ENCODE results near the gene SMPD4. TPM values are rescaled to one million over a fixed set of nuclear protein-coding genes. Genes with fewer than 3 reads are reported as not detected.
A peak's percentile ranks its signal among the peaks of the same experiment; 100 is the strongest.
"Not testable (repeated sequence)": the region's sequence is repeated elsewhere in the genome, so short reads cannot be mapped to it uniquely, and the experiment has no call there.

Gene SMPD4
- total RNA-seq, 2 donors from 2014 or later, result 81.6 to 93.9 TPM

GRCh38 chr2:130198343-130198742 is 16.9 kb upstream of the SMPD4 start, which contains the start of gene TUBA3E:
TUBA3E (minus strand) TSS chr2:130198439; CDS start chr2:130198360, 79 bp downstream.
- H3K9me3 Mint-ChIP-seq, result peaks cover 6% of the 10 kb centered on the region
- H3K27me3 Mint-ChIP-seq (ENCODE audit: insufficient read depth), result peaks cover 5% of the 10 kb centered on the region
- DNase-seq, result peak; percentile 45
- no peak for TF ChIP-seq CTCF (conservative IDR thresholded peaks at IDR 0.05)
- no peaks in the 10 kb centered on the region for H3K36me3 ChIP-seq (ENCODE audit: control insufficient read depth, insufficient read depth, low read length)
- WGBS, 2 experiments (ENCODE audit: insufficient coverage in 1 of 2, insufficient read length in 1 of 2), result 94 to 97% methylated on average over 19 to 26 of the region's 26 CpGs
- no peaks in the 10 kb centered on the region for H3K9me3 ChIP-seq (ENCODE audit: control insufficient read depth, low read length)
- no peak within 1 kb of the TSS for H3K4me3 Mint-ChIP-seq
- no peaks in the 10 kb centered on the region for H3K4me1 Mint-ChIP-seq
- no peak within 1 kb of the TSS for H3K4me3 ChIP-seq (ENCODE audit: low read length)
- no peak within 1 kb of the TSS for H3K27ac Mint-ChIP-seq
- H3K27ac ChIP-seq (ENCODE audit: low read depth, low read length), result no peak within 1 kb of the TSS
- H3K36me3 Mint-ChIP-seq (ENCODE audit: low read depth), result no peaks in the 10 kb centered on the region
- no peak within 1 kb of the TSS for H3K9ac ChIP-seq (ENCODE audit: extremely low read depth, low read length, poor library complexity, severe bottlenecking)
- H3K4me1 ChIP-seq (ENCODE audit: control insufficient read depth, insufficient read depth, low read length), result no peaks in the 10 kb centered on the region
- no peaks in the 10 kb centered on the region for H3K27me3 ChIP-seq (ENCODE audit: control insufficient read depth, insufficient read depth, low read length, poor library complexity, severe bottlenecking)

GRCh38 chr2:130196052-130196451 is 14.7 kb upstream of the SMPD4 start:
- H3K9me3 ChIP-seq (ENCODE audit: control insufficient read depth, low read length); H3K4me3 Mint-ChIP-seq; H3K27ac ChIP-seq (ENCODE audit: low read depth, low read length); H3K27ac Mint-ChIP-seq; H3K27me3 ChIP-seq (ENCODE audit: control insufficient read depth, insufficient read depth, low read length, poor library complexity, severe bottlenecking); H3K9me3 Mint-ChIP-seq; H3K4me1 ChIP-seq (ENCODE audit: control insufficient read depth, insufficient read depth, low read length); H3K36me3 Mint-ChIP-seq (ENCODE audit: low read depth); H3K36me3 ChIP-seq (ENCODE audit: control insufficient read depth, insufficient read depth, low read length); H3K9ac ChIP-seq (ENCODE audit: extremely low read depth, low read length, poor library complexity, severe bottlenecking); H3K27me3 Mint-ChIP-seq (ENCODE audit: insufficient read depth); DNase-seq; H3K4me3 ChIP-seq (ENCODE audit: low read length); H3K4me1 Mint-ChIP-seq: not testable (repeated sequence)
- 91% methylated on average over 10 of the region's 13 CpGs; no CpG with 5 or more reads in 1 of the 2 experiments for WGBS, 2 experiments (ENCODE audit: insufficient coverage in 1 of 2, insufficient read length in 1 of 2)

DNA sequence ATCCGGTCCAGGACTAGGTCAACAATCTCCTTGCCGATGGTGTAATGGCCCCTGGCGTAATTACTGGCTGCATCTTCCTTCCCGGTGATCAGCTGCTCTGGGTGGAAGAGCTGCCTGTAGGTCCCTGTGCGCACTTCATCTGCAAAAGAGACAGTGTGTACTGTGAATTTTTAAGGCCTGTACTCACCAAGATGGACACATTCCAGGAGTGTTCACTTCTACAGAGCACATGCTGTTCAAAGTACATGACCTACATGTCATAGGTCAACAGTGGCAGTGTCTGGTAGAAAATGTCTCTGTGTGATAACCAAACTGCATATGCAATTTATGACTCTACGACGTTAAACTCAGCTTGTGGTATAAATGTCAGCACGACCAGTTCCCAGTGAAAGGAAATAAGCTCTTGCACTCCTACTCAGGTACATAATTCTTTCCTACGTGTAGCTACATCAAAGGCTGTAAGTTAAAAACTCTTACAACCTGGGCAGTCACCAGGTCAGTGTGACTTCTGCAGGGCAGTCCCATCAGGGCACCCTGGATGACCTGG is 13.8 kb upstream of the SMPD4 start:
- not testable (repeated sequence) for H3K27me3 ChIP-seq (ENCODE audit: control insufficient read depth, insufficient read depth, low read length, poor library complexity, severe bottlenecking); H3K4me1 Mint-ChIP-seq; H3K36me3 Mint-ChIP-seq (ENCODE audit: low read depth); H3K4me3 ChIP-seq (ENCODE audit: low read length); H3K27me3 Mint-ChIP-seq (ENCODE audit: insufficient read depth); H3K9me3 ChIP-seq (ENCODE audit: control insufficient read depth, low read length); H3K4me1 ChIP-seq (ENCODE audit: control insufficient read depth, insufficient read depth, low read length); H3K36me3 ChIP-seq (ENCODE audit: control insufficient read depth, insufficient read depth, low read length); H3K4me3 Mint-ChIP-seq; H3K9ac ChIP-seq (ENCODE audit: extremely low read depth, low read length, poor library complexity, severe bottlenecking); H3K9me3 Mint-ChIP-seq; DNase-seq; H3K27ac Mint-ChIP-seq; H3K27ac ChIP-seq (ENCODE audit: low read depth, low read length)
- WGBS, 2 experiments (ENCODE audit: insufficient coverage in 1 of 2, insufficient read length in 1 of 2), result 82 to 90% methylated on average over 3 to 8 of the region's 9 CpGs

- H3K9me3 ChIP-seq (ENCODE audit: control insufficient read depth, low read length); H3K27me3 Mint-ChIP-seq (ENCODE audit: insufficient read depth); H3K4me1 Mint-ChIP-seq; H3K9ac ChIP-seq (ENCODE audit: extremely low read depth, low read length, poor library complexity, severe bottlenecking); H3K9me3 Mint-ChIP-seq; H3K4me3 Mint-ChIP-seq; H3K27ac Mint-ChIP-seq; H3K27me3 ChIP-seq (ENCODE audit: control insufficient read depth, insufficient read depth, low read length, poor library complexity, severe bottlenecking); H3K4me1 ChIP-seq (ENCODE audit: control insufficient read depth, insufficient read depth, low read length); H3K36me3 Mint-ChIP-seq (ENCODE audit: low read depth); H3K4me3 ChIP-seq (ENCODE audit: low read length); H3K27ac ChIP-seq (ENCODE audit: low read depth, low read length); H3K36me3 ChIP-seq (ENCODE audit: control insufficient read depth, insufficient read depth, low read length); DNase-seq: not testable (repeated sequence)
- WGBS, 2 experiments (ENCODE audit: insufficient coverage in 1 of 2, insufficient read length in 1 of 2), result 87 to 100% methylated on average over 3 to 16 of the region's 22 CpGs
Observed at GRCh38 chr2:130193824-130194223, 12.4 kb upstream of the SMPD4 start.

- not testable (repeated sequence) for H3K9me3 Mint-ChIP-seq; DNase-seq; H3K36me3 Mint-ChIP-seq (ENCODE audit: low read depth); H3K36me3 ChIP-seq (ENCODE audit: control insufficient read depth, insufficient read depth, low read length); H3K27me3 Mint-ChIP-seq (ENCODE audit: insufficient read depth); H3K9ac ChIP-seq (ENCODE audit: extremely low read depth, low read length, poor library complexity, severe bottlenecking); H3K27me3 ChIP-seq (ENCODE audit: control insufficient read depth, insufficient read depth, low read length, poor library complexity, severe bottlenecking); H3K4me1 ChIP-seq (ENCODE audit: control insufficient read depth, insufficient read depth, low read length); H3K27ac ChIP-seq (ENCODE audit: low read depth, low read length); H3K27ac Mint-ChIP-seq; H3K9me3 ChIP-seq (ENCODE audit: control insufficient read depth, low read length); H3K4me1 Mint-ChIP-seq; H3K4me3 Mint-ChIP-seq; H3K4me3 ChIP-seq (ENCODE audit: low read length)
- 60 to 83% methylated on average over 2 to 3 of the region's 3 CpGs for WGBS, 2 experiments (ENCODE audit: insufficient coverage in 1 of 2, insufficient read length in 1 of 2)
Observed at GRCh38 chr2:130192451-130192850, 11.0 kb upstream of the SMPD4 start.

GRCh38 chr2:130191319-130191718 is 9.9 kb upstream of the SMPD4 start:
- H3K27ac Mint-ChIP-seq; H3K4me1 Mint-ChIP-seq; DNase-seq; H3K27ac ChIP-seq (ENCODE audit: low read depth, low read length); H3K27me3 ChIP-seq (ENCODE audit: control insufficient read depth, insufficient read depth, low read length, poor library complexity, severe bottlenecking); H3K9ac ChIP-seq (ENCODE audit: extremely low read depth, low read length, poor library complexity, severe bottlenecking); H3K36me3 Mint-ChIP-seq (ENCODE audit: low read depth); H3K9me3 ChIP-seq (ENCODE audit: control insufficient read depth, low read length); H3K9me3 Mint-ChIP-seq; H3K36me3 ChIP-seq (ENCODE audit: control insufficient read depth, insufficient read depth, low read length); H3K27me3 Mint-ChIP-seq (ENCODE audit: insufficient read depth); H3K4me3 ChIP-seq (ENCODE audit: low read length); H3K4me1 ChIP-seq (ENCODE audit: control insufficient read depth, insufficient read depth, low read length); H3K4me3 Mint-ChIP-seq: not testable (repeated sequence)
- WGBS, 2 experiments (ENCODE audit: insufficient coverage in 1 of 2, insufficient read length in 1 of 2), result 94 to 98% methylated on average over 6 of the region's 6 CpGs
